Measurements from ENCODE around the gene GGCX. TPM values are rescaled to one million over a fixed set of nuclear protein-coding genes. Genes with fewer than 3 reads are reported as not detected.

Gene GGCX
- total and polyA plus RNA-seq, 2 of the 13 experiments (the other 11 are each of a cell fraction or from before 2014, with no cell fraction given), result 72.5 to 103 TPM

DNA sequence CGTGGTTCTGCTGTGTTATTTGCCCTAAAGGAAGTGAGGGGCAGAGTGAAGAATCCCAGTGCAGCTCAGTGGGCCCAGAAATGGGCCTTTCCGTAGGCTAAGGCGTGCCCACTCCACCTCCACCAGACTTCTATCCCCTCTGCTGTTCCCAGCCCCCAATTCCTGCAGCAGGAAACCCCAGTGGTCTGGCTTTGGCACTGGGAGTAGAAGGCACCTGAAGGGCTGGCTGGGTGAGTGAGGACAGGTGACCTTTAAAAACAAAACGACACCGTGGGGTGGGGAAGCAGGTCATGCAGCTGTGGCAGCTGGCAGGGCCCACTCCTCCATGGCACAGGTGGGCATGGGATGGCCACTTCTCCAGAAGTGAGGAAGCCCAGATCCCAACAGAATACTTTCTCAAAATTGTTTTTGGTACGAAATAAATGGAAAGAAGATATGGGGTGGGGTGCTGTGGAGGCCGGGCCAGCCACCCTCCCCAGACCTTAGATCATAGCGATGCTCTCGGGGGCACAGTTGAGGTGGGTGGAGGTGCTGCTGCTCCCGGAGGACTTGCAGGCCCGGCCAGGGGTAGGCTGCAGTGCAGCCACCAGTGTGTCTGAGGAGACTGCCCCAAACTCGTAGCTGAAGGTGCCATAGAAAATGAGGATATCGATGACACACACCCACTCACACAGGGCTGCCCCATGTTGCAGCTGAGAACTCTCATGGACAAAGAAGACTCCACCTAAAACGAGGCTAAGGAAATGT is 37.5 kb upstream of the GGCX start (continued):
- TF ChIP-seq, protein P1, sequence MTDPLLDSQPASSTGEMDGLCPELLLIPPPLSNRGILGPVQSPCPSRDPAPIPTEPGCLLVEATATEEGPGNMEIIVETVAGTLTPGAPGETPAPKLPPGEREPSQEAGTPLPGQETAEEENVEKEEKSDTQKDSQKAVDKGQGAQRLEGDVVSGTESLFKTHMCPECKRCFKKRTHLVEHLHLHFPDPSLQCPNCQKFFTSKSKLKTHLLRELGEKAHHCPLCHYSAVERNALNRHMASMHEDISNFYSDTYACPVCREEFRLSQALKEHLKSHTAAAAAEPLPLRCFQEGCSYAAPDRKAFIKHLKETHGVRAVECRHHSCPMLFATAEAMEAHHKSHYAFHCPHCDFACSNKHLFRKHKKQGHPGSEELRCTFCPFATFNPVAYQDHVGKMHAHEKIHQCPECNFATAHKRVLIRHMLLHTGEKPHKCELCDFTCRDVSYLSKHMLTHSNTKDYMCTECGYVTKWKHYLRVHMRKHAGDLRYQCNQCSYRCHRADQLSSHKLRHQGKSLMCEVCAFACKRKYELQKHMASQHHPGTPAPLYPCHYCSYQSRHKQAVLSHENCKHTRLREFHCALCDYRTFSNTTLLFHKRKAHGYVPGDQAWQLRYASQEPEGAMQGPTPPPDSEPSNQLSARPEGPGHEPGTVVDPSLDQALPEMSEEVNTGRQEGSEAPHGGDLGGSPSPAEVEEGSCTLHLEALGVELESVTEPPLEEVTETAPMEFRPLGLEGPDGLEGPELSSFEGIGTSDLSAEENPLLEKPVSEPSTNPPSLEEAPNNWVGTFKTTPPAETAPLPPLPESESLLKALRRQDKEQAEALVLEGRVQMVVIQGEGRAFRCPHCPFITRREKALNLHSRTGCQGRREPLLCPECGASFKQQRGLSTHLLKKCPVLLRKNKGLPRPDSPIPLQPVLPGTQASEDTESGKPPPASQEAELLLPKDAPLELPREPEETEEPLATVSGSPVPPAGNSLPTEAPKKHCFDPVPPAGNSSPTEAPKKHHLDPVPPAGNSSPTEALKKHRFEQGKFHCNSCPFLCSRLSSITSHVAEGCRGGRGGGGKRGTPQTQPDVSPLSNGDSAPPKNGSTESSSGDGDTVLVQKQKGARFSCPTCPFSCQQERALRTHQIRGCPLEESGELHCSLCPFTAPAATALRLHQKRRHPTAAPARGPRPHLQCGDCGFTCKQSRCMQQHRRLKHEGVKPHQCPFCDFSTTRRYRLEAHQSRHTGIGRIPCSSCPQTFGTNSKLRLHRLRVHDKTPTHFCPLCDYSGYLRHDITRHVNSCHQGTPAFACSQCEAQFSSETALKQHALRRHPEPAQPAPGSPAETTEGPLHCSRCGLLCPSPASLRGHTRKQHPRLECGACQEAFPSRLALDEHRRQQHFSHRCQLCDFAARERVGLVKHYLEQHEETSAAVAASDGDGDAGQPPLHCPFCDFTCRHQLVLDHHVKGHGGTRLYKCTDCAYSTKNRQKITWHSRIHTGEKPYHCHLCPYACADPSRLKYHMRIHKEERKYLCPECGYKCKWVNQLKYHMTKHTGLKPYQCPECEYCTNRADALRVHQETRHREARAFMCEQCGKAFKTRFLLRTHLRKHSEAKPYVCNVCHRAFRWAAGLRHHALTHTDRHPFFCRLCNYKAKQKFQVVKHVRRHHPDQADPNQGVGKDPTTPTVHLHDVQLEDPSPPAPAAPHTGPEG (CRISPR knock-in tag; IDR thresholded peaks at IDR 0.05), result 0 out of 2 replicates have a peak, but pooled peaks have one; percentile 36
- TF ChIP-seq, protein P2, sequence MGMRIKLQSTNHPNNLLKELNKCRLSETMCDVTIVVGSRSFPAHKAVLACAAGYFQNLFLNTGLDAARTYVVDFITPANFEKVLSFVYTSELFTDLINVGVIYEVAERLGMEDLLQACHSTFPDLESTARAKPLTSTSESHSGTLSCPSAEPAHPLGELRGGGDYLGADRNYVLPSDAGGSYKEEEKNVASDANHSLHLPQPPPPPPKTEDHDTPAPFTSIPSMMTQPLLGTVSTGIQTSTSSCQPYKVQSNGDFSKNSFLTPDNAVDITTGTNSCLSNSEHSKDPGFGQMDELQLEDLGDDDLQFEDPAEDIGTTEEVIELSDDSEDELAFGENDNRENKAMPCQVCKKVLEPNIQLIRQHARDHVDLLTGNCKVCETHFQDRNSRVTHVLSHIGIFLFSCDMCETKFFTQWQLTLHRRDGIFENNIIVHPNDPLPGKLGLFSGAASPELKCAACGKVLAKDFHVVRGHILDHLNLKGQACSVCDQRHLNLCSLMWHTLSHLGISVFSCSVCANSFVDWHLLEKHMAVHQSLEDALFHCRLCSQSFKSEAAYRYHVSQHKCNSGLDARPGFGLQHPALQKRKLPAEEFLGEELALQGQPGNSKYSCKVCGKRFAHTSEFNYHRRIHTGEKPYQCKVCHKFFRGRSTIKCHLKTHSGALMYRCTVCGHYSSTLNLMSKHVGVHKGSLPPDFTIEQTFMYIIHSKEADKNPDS (CRISPR knock-in tag; IDR thresholded peaks at IDR 0.05), result peak; percentile 37; the same call in 1 of the 2 replicates

Data from HepG2 (cell line).